GM19023 (cell line): Measurements from ENCODE around the gene MIS12.

Source experiments
- ATAC-seq: cut with Tn5 transposase; IDR thresholded peaks from one replicate; pipeline ENCODE4 v1.9.1; 2021; ENCODE audit warnings: mild to moderate bottlenecking, moderate library complexity; ENCODE audit not compliant: unreplicated experiment

The MIS12 gene

DNA sequence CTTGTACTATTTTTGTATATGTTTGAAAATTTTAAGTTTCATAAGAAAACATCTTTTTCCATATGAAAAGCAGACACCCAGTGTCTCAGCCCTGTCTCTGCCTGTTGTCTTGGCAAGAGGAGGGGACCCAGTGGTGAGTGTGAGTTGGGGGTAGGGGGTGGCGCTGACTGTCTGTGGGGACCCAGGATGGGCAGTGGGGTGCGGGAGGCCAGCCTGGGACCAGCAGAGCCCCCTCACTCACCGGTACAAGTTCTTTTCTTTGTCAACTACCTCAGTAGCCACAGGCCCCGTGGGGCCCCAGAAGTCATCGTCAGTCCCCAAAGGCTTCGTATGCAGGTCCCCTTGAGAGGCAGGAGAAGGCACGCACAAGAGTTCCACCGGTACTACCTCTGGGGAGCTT, 46.2 kb downstream of the MIS12 start:
- no peak for ATAC-seq

DNA sequence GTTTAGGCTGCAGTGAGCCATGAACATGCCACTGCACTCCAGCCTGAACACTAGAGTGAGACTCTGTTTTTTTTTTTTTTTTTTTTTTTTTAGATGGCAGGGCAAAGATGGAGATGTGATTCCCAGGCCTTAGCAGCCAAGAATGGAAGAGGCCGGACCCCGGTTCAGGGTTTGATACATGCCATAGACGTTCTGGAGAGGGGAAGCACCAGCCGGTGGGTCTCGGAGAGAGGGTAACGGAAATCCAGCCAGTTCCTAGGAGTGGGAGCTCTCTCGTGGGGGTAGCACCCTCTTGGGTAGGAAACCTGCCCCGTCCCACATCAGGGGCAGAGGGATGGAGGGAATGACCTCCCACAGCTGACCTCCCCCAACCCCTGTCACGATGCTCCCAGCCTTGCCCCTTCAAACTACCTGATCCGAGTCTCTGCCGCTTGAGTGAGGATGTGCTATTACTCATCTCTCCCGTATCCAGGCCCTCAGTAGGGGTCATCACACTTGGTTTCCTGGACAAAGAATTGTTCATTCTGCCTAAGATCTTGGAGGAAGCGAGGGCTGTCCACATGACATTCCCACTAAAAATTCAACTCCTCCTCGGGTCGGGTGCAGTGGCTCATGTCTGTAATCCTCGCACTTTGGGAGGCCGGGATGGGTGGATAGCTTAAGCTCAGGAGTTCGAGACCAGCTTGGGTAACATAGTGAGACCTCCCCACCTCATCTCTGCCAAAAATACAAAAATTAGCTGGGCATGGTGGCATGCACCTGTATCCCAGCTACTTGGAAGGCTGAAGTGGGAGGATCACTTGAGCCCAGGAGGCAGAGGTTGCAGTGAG, 47.3 kb downstream of the MIS12 start:
- ATAC-seq: no peak

DNA sequence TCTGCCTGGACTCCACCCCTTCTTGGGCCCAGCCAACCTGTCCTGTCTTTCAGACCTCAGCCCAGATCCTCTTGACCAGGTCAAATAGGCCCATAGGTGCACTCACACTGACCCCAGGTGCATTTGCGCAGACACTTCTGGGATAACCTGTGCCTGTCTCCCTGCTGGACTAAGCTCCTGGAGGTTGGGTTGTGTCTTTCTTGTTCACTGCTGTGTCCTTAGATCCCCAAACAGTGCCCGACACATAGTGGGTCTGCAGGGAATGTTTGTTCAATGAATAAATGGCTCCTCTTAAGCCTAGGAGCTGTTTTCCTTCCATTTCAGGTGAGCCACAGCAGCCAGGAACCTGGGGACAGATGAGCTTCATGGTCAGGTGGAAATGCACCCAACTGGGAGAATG, 49.1 kb downstream of the MIS12 start:
- ATAC-seq: no peak

DNA sequence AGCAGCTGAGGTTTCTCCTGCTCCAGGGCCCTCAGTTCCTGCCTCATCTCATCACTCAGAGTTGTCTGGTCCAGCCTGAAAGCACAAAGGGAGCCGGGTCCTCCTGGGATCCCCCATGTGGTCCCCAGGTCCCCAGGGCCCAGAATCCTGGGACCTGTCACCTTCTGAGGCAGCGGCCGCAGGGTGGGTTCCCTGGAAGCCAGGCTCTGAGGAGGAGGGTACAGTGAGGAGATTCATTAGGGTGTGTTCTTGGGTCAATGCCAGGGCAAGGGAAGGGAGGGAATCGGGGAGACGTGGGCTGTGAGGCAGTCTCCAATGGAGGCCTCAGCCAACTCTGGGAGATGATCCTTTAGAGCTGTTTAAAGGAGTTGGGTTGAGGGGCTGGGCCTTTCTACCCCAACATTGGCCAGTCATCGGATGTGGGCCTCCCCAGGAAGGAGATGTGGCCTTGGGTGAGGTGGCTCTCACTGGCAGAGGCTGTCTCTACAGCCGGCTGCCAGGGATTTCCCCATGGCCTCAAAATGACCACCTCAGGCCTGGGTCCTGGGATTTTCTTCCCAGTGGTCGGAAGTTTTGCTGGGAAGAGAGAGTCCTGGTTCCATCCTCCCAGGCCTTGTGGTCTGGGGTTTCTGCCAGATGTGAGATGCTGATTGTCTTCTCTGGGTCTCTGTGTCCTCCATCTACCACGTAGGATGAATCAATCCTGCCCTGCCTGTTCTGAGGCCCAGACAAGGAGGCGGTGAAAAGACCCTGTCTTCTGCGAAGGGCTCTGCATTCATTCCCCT, 50.7 kb downstream of the MIS12 start:
- ATAC-seq: no peak

DNA sequence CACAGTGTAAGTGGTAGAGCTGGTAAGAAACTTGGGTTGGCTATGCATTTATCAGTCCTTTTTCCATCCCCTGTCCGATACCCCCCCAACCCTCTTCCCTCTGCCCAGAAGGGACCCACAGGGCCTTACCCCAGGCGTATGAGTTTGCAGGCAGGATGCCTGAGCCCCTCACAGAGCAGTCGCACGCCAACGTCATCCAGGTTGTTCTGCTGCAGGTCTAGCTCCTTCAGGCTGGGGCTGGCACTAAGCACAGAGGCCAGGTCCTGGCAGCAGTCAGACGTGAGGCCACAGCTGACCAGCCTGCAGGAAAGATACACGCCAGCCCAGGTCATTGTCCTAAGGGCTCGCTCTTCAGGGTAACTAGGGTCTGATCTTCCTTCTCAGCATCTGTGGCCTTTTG, 52.9 kb downstream of the MIS12 start:
- ATAC-seq: no peak

DNA sequence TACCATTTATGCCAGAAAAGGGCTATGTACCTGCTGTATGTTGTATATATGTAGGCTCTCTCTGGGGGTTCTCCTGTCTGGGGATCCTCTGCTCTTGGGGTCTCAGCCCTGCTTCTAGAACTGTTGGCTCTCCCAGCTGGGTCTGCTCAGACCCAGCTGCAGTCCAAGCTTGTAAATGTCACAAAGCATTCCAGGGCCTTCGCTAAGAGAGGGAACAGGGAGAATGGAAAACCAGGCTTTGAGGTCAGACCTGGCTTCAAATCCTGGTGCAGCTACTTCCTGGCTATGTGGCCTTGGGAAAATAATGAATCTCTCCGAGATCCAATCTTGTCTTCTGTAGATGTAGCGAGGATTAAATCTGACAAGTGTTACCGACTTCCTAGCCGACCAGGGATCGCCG, 54.0 kb downstream of the MIS12 start:
- ATAC-seq: no peak
